GM23338 (cell line): ENCODE data around the gene TTC3. TPM values are rescaled to one million over a fixed set of nuclear protein-coding genes. Genes with fewer than 3 reads are reported as not detected.

Experiments used
- ATAC-seq: fragments of 200-7000 bp; cut with Tn5 transposase; 3 replicates; pipeline ENCODE4 v1.9.1; 2020
- DNase-seq: peaks from one replicate; pipeline ENCODE4 v3.0.0-alpha.2; 2015; ENCODE audit warnings: low spot score
- H2AFZ ChIP-seq: fragments of 200-600 bp; sonication (generic); 2 replicates; pipeline ENCODE4 v1.8.0; 2016; ENCODE audit warnings: antibody characterized with exemption, mild to moderate bottlenecking, moderate library complexity
- H3F3A ChIP-seq: fragments of 200-600 bp; sonication (generic); replicated peaks from 2 replicates; pipeline ENCODE4 v1.8.0; 2017; ENCODE audit warnings: antibody characterized with exemption, mixed run types, low read depth
- H3K27ac ChIP-seq: fragments of 200-600 bp; sonication (generic); 2 replicates; pipeline ENCODE4 v1.6.1; 2016; ENCODE audit warnings: low read depth
- H3K27me3 ChIP-seq: fragments of 200-600 bp; sonication (generic); 2 replicates; pipeline ENCODE4 v1.8.0; 2016; ENCODE audit warnings: mild to moderate bottlenecking, mixed run types, moderate library complexity; ENCODE audit not compliant: insufficient read depth
- H3K36me3 ChIP-seq: fragments of 200-600 bp; sonication (generic); 2 replicates; pipeline ENCODE4 v1.8.0; 2016; ENCODE audit warnings: mild to moderate bottlenecking; ENCODE audit not compliant: insufficient read depth
- H3K4me1 ChIP-seq: fragments of 200-600 bp; sonication (generic); 2 replicates; pipeline ENCODE4 v1.8.0; 2016; ENCODE audit warnings: mild to moderate bottlenecking, moderate library complexity; ENCODE audit not compliant: insufficient read depth
- H3K4me2 ChIP-seq: fragments of 200-600 bp; sonication (generic); 2 replicates; pipeline ENCODE4 v1.7.1; 2017; ENCODE audit warnings: mixed run types
- H3K4me3 ChIP-seq: fragments of 200-600 bp; sonication (generic); 2 replicates; pipeline ENCODE4 v1.6.1; 2016; ENCODE audit warnings: mixed run types
- H3K79me2 ChIP-seq: fragments of 200-600 bp; sonication (generic); replicated peaks from 2 replicates; pipeline ENCODE4 v1.8.0; 2017; ENCODE audit warnings: mild to moderate bottlenecking; ENCODE audit not compliant: insufficient read depth
- H3K9me2 ChIP-seq: fragments of 200-600 bp; sonication (generic); 2 replicates; pipeline ENCODE4 v1.8.0; 2017; ENCODE audit not compliant: insufficient read depth
- H4K20me1 ChIP-seq: fragments of 200-600 bp; sonication (generic); replicated peaks from 2 replicates; pipeline ENCODE4 v1.8.0; 2017; ENCODE audit warnings: mild to moderate bottlenecking; ENCODE audit not compliant: insufficient read depth
- H3K27ac Mint-ChIP-seq: 2 replicates; pipeline ENCODE4 v1.8.0; 2020; ENCODE audit warnings: inconsistent platforms, mild to moderate bottlenecking, moderate library complexity, mixed read lengths
- H3K27me3 Mint-ChIP-seq: 3 replicates; pipeline ENCODE4 v1.8.0; 2022; ENCODE audit warnings: low read depth, mild to moderate bottlenecking, moderate library complexity, mixed read lengths, inconsistent platforms; ENCODE audit not compliant: insufficient read depth, poor library complexity
- H3K36me3 Mint-ChIP-seq: 3 replicates; pipeline ENCODE4 v1.8.0; 2021; ENCODE audit warnings: low read depth, mild to moderate bottlenecking, inconsistent platforms, moderate library complexity, mixed read lengths
- H3K4me1 Mint-ChIP-seq: 3 replicates; pipeline ENCODE4 v1.8.0; 2020; ENCODE audit warnings: mild to moderate bottlenecking, inconsistent platforms, mixed read lengths
- H3K4me3 Mint-ChIP-seq: 3 replicates; pipeline ENCODE4 v1.8.0; 2021; ENCODE audit warnings: moderate library complexity, mild to moderate bottlenecking, inconsistent platforms, mixed read lengths
- H3K9me3 Mint-ChIP-seq: 3 replicates; pipeline ENCODE4 v1.8.0; 2020; ENCODE audit warnings: moderate library complexity, mild to moderate bottlenecking, inconsistent platforms, mixed read lengths
- CREB1 ChIP-seq: fragments of 250-450 bp; sonication (Bioruptor Pico); IDR thresholded peaks from 2 replicates; pipeline ENCODE4 v1.5.0; 2020; ENCODE audit warnings: low read depth, mild to moderate bottlenecking, moderate library complexity
- CTCF ChIP-seq, 2 experiments: fragments of 200-600 bp in 1 of 2; sonication (generic) in 1 of 2; conservative IDR thresholded peaks; 2 replicates each; pipeline versions ENCODE4 v1.5.1 to v1.6.1; 2016 to 2017; ENCODE audit warnings: antibody characterized with exemption in 2 of 2, low read depth in 2 of 2, mild to moderate bottlenecking in 2 of 2, moderate library complexity in 1 of 2
- EZH2 ChIP-seq: fragments of 200-600 bp; sonication (generic); IDR thresholded peaks from one replicate; pipeline ENCODE4 v1.8.0; 2017; ENCODE audit warnings: antibody characterized with exemption, mild to moderate bottlenecking, low read depth; ENCODE audit not compliant: unreplicated experiment
- EZH2phosphoT487 ChIP-seq: fragments of 200-600 bp; sonication (generic); IDR thresholded peaks from one replicate; pipeline ENCODE4 v1.8.1; 2018; ENCODE audit warnings: antibody characterized with exemption; ENCODE audit not compliant: unreplicated experiment
- NANOG ChIP-seq: IDR thresholded peaks from 2 replicates; pipeline ENCODE4 v1.6.1; 2016; ENCODE audit warnings: antibody characterized with exemption, borderline replicate concordance
- POLR2AphosphoS5 ChIP-seq: IDR thresholded peaks from 2 replicates; pipeline ENCODE4 v1.6.1; 2016; ENCODE audit warnings: antibody characterized with exemption, low read depth
- STAT1 ChIP-seq: IDR thresholded peaks from one replicate; pipeline ENCODE4 v1.6.1; 2016; ENCODE audit warnings: antibody characterized with exemption; ENCODE audit not compliant: unreplicated experiment
- ZNF114 ChIP-seq: fragments of 250-450 bp; sonication (Bioruptor Pico); IDR thresholded peaks from 2 replicates; pipeline ENCODE4 v1.5.0; 2020; ENCODE audit warnings: mild to moderate bottlenecking, moderate library complexity
- ZNF331 ChIP-seq: fragments of 250-450 bp; sonication (Bioruptor Pico); IDR thresholded peaks from 2 replicates; pipeline ENCODE4 v1.5.0; 2020; ENCODE audit warnings: low read depth, mild to moderate bottlenecking, moderate library complexity
- ZNF462 ChIP-seq: fragments of 250-450 bp; sonication (Bioruptor Pico); IDR thresholded peaks from 2 replicates; pipeline ENCODE4 v1.5.0; 2020; ENCODE audit warnings: mild to moderate bottlenecking, moderate library complexity
- polyA plus RNA-seq: library from polyadenylated mRNA; unstranded; fragments of >200 nt; fragmentation: Nextera tagmentation; extraction: Ambion mirVana; gene quantifications from 2 replicates; pipeline ENCODE4 v1.2.1, GENCODE V29; 2016
- total RNA-seq: library from RNA; depleted of rRNA; stranded (reverse); fragments of >200 nt; shearing (Covaris generic); gene quantifications from 2 replicates; pipeline ENCODE4 v1.2.3, GENCODE V29; 2014

The TTC3 gene
- total and polyA plus RNA-seq, 2 experiments from 2014 or later, result 28.9 to 48.6 TPM

GRCh38 chr21:37077403-37077802 lies 4.3 kb downstream of the TTC3 start:
- Histone ChIP-seq H2AFZ (no peak overlapping the region), H4K20me1 (peaks cover 4% of the 10 kb centered on the region), H3K4me1 (0 out of 2 replicates have a peak, but pooled peaks cover 5% of the 10 kb centered on the region), H3K9me2 (no peaks in the 10 kb centered on the region), H3K27ac (no peak overlapping the region), H3K79me2 (peaks cover 36% of the 10 kb centered on the region), H3K36me3 (no peaks in the 10 kb centered on the region), H3K4me2 (no peak overlapping the region), H3K4me3 (no peak overlapping the region), H3F3A (no peaks in the 10 kb centered on the region), H3K27me3 (peaks cover 32% of the 10 kb centered on the region)
- TF ChIP-seq POLR2AphosphoS5, result no peak
- TF ChIP-seq EZH2phosphoT487, result no peak
- no peak for TF ChIP-seq CREB1 (CRISPR knock-in tag)
- no peak for TF ChIP-seq ZNF114 (CRISPR knock-in tag)
- TF ChIP-seq ZNF331, result no peak
- no peak for TF ChIP-seq NANOG
- no peak for TF ChIP-seq STAT1
- no peak for TF ChIP-seq EZH2
- TF ChIP-seq CTCF (conservative IDR thresholded peaks at IDR 0.05; ENCODE audit: low read depth in 2 of 2), result no peak
- TF ChIP-seq ZNF462 (CRISPR knock-in tag), result no peak
- Mint-ChIP-seq H3K4me1 (peaks cover 8% of the 10 kb centered on the region; the same call in 2 of the 3 replicates), H3K4me3 (no peak overlapping the region), H3K27me3 (peaks cover 25% of the 10 kb centered on the region), H3K9me3 (peaks cover 3% of the 10 kb centered on the region; the same call in 1 of the 3 replicates), H3K36me3 (peaks cover 6% of the 10 kb centered on the region; the same call in 1 of the 3 replicates), H3K27ac (no peak overlapping the region)
- no peak for ATAC-seq
- no peak for DNase-seq
